ENCODE results near the gene COG1.

Gene COG1

DNA sequence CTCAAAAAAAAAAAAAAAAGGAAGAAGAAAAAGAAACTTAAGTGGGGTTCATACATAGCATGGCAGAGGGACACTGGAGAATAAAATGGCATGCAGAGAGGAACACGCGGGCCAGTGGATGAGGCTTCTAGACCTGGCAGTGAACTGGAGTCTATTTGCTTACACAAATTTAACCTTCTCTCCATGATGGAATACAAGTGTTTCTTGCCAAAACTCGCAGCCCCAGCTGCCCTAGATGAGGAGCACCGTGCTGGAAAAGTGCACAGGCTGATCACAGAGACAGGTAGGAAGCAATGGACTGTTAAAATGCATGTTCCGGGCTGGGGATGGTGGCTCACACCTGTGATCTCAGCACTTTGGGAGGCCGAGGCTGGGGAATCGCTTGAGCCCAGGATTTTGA lies 18.7 kb upstream of the COG1 start:
- DNase-seq: no peak

DNA sequence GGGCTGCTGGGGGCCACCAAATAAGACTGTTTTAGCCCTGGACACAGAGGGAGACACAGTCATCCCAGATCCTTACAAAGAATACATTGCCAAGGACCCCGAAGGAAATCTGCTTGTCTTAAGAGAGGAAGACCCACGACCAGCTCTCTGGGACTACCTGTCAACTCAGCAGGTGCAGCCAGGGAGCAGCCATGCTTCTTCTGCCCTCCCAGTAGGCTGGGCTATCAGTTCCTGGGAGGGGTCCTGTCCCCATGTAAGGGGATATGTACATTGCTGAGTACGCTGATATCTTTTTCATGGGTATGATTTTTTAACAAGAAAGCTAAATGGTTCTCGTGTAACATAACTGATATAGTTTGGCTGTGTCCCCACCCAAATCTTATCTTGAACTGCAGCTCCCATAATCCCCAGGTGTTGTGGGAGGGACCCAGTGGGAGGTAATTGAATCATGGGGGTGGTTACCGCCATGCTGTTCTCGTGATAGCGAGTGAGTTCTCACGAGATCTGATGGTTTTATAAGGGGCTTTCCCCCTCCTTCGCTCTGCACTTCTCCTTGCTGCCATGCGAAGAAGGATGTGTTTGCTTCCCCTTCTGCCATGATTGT lies 16.8 kb upstream of the COG1 start:
- no peak for DNase-seq

DNA sequence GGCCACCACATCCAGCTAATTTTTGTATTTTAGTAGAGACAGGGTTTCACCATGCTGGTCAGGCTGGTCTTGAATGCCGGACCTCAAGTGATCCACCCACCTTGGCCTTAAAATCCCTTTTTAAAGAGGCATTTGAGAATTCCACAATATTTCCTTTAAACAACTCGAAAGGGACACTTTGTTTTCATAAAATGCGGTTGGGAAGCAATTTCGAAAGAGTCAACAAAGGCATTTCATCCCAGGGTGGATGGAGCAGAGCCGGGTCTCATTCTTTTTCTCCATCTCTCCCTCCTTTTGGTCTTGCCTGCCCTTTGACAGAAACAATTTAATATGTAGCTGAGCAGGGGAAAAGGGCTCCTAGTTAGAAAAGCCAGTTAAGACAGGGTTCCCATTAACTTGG lies 13.5 kb upstream of the COG1 start:
- no peak for DNase-seq

DNA sequence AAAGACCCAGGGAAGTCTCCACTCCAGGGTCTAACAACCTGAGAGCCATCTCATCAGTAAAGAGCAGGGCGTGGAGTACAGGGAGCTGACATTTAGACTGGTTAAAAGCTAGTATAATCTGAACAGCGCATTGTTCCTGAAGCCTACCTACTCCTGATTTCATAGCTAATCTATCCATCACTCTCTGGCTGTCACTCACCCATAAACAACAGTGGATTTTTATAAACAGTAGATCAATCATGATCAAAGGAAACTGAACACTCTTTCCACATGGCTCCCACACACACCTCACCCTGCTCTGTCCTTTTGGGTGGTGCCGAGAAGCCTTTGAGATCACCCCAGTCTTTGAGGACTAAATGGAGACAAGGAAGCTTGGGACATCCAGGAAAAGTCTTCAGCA lies 13.0 kb upstream of the COG1 start:
- no peak for DNase-seq

DNA sequence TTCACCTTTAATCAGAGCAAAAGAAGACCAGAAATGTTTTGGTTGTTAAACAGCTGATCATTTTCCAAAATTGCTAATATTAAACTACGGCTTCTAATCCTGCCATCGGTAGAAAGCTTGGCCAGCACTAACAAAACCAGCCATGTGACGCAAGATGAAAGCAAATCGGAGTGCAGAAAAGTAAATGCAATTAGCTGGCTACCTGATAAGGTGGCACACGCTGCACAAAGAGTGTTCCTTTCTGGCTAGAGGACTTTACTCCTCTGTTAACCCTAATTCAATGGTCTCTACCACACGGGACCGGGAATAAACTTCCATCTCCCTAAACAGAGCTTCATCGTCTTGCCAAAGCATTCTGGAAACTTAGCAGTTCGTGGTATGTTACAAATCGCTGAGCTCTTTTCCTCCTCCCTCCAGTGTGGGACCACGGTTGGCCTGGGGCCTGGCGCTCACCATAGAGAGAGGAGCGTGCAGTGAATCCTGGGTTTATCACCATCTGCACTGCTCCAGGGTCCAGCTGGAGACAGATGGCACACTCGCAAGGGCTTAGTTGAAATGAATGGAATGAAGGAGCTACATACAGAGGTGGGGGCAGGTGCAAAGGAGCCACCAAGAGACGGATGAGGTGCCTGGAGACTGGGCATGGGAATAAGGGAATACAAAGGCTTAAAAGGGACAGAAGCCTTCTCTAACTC lies 10.1 kb upstream of the COG1 start:
- DNase-seq: no peak

DNA sequence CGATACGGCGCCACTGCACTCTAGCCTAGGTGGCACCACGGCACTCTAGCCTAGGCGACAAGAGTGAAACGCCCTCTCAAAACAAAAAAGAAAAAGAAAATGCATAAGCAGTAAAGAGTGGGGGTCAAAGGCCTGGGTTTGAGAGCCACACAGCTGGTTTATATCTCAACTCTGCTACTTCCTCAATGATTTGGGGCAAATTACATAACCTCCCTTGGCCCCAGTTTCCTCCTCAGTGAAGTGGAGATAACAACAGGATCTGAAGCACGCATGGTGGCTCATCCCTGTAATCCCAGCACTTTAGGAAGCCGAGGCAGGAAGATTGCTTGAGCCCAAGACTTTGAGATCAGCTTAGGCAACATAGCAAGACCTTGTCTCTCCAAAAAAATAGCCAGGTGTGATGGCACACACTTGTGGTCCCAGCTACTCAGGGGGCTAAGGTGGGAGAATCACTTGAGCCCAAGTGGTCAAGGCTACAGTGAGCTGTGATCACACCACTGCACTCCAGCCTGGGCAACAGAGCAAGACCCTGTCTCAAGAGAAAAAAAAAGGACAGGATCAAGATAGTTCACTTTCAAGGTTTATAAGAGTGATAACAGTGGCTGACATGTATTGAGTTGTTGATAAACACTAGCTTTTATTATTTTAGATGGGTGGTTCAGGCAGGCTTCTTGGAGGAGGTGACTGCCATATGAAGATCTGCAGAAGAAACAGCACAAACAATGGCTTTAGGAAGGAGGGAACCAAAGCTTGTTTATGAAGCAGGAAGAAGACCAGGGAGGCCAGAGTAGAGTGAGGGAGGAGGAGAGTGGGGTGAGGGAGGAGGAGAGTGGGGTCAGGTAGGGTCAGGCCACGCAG lies 8.5 kb upstream of the COG1 start:
- DNase-seq: no peak

DNA sequence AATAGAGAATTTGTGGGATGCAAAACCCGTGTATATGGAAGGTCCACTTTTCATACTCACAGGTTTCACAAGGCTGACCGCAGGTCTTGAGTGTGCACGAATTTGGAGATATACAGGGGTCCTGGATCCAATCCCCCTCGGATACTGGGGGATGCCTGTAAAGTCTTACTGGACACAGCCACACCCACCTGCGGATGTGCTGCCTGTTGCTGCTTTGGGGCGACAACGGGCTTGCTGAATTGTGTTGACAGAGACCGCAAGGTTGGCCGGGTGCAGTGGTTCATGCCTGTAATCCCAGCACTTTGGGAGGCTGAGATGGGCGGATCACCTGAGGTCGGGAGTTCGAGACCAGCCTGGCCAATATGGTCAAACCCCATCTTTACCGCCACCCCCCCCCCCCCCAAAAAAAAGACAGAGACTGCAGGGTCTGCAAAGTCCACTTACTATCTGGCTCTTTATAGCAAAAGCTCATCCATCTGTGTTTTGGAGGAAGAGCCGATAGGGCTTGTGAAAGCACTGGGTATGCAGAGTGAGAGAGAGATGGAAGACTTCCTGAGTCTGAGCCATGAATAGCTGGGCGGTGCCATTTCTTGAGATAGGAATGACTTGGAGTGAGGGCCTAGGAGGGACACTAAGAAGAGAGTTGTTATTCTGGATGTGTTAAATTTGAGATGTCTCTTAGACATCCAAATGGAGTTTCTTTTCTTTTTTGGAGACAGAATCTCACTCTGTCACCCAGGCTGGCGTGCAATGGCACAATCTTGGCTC lies 6.4 kb upstream of the COG1 start:
- no peak for DNase-seq

DNA sequence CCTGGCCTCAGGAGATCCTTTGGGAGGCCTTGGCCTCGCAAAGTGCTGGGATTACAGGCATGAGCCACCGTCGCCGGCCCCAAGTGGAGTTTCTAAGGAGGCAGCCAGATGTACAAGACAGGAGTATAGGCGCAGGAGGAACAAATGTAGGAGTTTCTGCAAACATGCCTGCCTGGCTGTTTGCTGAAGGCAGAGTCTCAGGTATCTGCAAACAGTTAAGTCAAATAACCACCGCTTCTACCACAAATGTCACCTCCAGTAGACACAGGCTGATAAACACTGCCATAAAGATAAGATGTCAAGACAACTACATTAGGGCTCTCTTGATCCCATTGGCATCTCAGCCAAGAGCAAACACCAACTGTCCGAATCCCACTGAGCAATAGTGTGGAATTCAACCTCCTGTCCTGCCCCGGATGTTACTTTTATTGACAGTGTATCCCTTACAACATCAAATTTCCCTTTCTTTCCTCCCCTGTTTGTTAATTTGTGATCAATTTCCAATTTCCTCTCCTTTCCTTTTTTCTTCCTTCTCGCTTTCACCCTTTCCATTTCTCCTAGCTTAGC lies 5.6 kb upstream of the COG1 start:
- no peak for DNase-seq

DNA sequence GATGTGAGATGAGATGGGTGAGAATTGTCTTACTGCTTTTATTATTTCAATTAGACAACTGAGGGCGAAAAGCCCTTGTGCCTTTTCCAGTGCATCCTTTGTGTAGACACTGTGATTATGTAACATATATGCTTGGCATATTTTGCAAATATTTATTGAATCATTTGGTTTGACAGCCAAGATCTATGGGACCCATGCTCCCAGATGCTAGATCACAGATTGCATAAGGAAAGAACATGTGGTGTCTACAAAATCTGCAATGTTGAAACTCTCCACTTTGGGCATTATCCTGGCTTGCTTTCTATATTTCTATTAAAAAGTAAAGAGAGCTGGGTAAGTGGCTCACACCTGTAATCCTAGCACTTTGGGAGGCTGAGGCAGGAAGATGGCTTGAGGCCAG lies 4.8 kb upstream of the COG1 start:
- no peak for DNase-seq

DNA sequence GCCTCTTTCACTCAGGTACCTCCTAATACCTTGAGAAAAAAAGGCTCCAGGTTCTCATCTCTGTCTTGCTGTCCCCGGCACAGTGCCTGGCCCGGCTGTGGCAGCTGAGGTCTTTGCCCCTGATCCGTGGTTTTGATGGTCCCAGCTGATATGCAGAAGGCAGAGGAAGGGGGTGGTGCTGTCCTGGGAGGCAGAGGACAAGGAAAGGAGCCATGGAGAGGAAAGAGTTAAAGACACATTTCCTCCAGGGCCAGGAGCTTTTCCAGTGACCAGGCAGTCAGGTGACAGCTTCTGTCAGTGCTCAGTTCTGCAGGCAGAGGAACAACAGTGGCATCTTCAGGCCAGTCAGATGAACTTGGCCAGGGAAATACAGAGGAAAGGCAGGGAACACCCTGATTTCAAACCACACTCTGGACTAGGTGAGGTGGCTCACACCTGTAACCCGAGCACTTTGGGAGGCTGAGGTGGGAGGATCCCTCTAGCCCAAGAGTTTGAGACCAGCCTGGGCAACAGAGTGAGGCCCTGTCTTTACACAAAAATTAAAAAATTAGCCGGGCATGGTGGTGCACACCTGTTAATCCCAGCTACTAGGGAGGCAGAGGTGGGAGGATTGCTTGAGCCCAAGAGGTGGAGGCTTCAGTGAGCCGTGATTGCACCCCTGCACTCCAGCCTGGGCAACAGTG lies 3.3 kb upstream of the COG1 start:
- peak; percentile 47 for DNase-seq

DNA sequence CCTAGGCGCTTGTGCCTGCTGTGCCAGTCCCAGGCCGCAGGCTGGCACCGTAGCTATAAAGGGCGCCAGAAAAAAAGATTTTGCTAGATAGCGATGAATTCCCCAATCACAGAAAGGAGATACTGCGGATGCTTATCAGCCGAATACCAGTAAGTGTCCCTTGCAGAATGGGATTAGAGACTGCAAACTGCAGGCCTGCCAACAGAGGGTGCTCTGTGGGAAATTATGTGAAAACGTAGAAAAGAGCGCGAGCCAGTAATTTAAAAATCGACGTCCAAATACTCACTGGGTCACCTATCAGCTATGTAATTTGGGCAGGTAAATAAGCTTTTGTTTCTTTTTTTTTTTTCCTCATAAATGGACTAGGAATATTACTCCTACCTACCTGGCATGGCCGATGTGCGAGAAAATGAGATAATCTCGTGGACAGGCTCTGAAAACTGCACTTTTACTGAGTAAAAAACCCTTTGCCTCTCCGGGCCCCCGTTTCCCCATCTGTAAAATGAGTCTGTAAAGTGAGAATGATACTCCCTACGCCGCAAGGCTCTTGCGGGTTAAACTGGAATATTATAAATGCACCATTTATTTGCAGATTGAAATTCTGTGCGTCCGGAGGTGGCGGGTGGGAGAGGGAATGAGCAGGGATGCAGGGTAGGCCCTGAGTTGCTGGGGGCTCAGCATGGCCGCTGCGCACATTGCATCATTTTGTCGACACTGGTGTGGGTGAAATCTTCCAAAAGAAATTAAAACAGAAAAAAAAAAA lies 1.2 kb upstream of the COG1 start:
- peak; percentile 28 for DNase-seq

DNA sequence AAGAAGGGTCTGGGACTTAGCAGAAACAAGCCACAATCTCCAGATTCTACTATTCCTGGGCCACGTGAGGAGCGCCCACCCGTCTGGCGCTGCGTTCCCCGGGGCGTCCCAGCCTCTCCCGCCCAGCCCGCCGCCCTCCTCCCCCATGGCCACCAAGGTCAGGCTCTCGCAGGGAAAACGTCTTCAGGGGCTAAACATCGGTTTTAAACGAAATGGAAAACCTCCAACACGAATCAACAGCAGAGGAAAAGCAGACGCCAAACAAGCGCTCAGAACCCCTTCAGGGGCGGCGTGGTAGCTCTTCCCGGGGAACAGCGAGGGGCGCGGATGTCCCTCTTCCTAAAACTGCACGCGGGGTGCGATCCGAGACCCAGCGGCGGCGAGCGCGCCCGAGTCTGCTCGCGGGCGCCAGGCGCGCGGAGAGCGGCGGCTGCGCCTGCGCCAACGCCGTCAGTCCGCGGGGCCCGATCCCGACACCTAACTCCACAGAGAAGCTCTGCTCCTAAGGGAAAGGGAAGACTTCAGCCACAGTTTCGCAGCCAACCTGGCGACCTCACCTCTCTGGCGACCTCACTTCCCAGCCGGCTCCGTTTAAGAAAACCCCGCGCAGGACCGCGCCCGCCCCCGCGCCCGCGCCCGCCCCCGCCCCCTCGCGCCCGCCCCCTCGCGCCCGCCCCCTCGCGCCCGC lies 505 bp upstream of the COG1 start:
- DNase-seq: peak; percentile 61

DNA sequence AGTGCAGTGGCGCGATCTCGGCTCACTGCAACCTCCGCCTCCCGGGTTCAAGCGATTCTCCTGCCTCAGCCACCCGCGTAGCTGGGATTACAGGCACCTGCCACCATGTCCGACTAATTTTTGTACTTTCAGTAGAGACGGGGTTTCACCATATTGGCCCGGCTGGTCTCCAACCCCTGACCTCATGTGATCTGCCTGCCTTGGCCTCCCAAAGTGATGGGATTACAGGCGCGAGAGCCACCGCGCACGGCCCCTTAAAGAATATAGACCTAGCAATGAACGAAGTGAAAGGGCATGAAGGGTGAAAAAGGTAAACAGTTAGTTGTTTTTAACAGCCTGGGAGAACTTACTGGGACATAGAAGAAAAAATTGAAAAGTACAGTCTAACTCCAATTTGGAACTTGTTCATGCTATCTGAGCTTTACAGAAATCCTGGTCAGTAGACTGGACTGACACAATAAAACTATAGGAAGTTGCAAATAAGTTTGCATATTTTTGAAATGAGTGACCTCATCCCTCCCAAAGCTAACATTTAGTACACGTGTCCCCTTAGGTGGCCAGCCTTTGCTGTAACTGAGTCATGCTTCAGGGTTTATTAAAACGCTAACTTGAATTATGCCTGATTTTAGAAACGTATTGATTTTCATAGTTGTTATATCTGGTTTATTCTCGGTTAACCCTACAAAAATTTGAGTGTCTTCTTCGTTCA lies 1.8 kb downstream of the COG1 start:
- DNase-seq: no peak

DNA sequence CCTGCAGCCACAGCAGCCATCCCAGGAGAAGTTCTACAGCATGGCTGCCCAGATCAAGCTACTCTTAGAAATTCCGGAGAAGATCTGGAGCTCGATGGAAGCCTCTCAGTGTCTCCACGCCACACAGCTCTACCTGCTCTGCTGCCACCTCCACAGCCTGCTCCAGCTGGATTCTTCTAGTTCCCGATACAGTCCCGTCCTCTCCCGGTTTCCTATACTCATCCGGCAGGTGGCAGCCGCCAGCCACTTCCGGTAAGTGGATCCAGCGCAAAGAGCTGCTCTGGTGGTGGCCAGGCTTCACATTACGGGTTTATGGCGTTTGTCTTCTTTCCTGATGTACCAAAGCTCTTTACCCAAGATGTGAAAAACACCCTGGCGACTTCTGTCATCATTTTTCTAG lies 3.6 kb downstream of the COG1 start:
- DNase-seq: no peak

DNA sequence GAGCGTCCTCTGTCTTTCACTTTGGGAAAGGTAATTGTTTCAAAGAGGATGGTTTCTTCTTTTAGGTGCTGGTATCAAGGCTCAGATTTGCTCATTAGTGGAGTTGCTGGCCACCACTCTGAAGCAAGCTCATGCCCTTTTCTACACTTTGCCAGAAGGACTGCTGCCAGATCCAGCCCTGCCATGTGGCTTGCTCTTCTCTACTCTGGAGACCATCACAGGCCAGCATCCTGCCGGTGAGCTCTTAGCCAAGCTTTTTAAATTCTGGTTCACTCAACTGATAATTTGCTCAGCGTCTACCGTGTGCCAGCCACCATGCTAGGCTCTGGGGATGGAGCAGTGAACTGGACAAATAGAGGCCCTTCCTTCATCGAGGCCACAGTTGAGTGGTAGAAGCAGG lies 4.3 kb downstream of the COG1 start:
- no peak for DNase-seq

DNA sequence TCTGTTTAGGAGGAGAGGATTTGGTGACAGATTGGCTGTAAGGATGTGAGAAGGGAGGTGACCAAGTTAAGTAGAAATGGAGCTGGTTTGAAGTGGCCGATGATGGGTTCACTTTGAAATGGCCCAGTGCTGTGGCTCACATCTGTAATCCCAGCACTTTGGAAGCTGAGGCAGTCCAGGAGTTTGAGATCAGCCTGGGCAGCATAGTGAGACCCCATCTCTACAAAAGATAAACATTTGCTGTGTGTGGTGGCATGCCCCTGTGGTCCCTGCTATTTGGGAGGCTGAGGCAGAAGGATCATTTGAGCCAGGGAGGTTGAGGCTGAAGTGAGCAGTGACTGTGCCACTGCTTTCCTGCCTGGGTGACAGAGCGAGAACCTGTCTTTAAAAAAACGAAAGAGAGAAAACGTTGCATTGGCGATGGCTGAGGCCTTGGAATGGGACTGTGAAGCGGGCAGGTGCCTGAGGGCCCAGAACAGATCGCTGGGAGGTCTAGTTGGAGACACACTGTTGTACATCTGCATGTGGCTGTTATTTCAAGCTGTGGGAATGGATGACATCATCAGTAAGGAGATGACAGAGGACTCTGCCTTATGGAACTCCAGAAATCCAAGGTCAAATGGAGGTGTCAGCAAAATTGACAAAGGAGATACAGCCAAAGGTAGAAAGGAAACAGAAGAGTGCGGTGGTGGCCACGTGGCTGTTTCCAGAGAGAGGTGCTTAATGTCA lies 5.5 kb downstream of the COG1 start:
- no peak for DNase-seq

DNA sequence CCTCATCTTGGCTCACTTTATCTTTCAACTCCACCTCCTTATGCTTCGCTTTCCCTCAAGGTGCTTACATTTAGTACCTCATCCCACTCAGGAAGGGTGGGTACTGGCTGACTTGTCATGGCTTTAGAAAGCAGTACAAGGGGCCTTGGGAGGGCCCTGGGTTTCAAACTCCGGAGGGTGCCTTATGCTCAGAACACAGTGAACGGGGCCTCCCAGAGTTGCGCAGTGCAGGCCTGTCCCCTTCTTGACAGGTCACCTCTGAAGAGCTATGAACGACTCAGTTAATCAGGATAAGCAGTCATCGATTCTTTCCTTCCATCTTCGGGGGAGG lies 6.0 kb downstream of the COG1 start:
- no peak for DNase-seq

DNA sequence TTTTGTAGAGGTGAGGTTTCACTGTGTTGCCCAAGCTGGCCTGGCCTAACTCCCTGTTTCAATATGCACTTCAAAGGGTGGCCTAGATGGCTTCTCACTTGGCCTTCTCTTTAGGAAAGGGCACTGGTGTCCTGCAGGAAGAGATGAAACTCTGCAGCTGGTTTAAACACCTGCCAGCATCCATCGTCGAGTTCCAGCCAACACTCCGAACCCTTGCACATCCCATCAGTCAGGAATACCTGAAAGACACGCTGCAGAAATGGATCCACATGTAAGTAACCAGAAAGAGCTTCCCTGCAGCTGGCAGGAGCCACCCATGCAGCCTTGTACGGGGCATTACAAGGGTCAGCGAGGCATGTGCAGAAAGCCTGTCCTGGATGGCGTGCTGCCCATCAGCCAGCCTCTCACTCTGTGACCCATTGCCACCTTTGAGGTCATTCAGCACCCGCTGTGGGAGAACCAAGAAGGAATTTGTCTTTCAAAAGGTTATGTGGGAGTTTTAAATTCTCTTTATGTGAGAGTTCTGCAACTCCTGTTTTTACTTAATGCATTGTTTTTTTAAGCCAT lies 7.0 kb downstream of the COG1 start:
- no peak for DNase-seq

DNA sequence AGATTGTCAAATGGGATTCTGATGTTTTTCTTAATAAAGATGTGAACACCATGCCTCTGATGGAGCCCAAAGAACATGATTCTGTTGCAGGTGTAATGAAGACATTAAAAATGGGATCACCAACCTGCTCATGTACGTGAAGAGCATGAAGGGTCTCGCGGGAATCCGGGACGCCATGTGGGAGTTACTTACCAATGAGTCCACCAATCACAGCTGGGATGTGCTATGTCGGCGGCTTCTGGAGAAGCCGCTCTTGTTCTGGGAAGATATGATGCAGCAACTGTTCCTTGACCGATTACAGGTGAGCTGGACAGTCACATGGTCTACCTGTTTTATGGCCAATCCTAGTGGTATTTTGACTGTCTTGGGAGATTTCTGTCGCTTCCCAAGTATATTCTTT lies 7.6 kb downstream of the COG1 start:
- DNase-seq: no peak

All from NCI-H226 (cell line).